OCI-LY1 (cell line): ENCODE data around the gene LRCH1.

Source experiments
- H2AFZ ChIP-seq: fragments of 200-600 bp; sonication (generic), shearing (Covaris generic); 2 replicates; pipeline ENCODE4 v1.6.0; 2014; ENCODE audit warnings: antibody characterized with exemption, mild to moderate bottlenecking, low read length
- H3F3A ChIP-seq: fragments of 200-600 bp; sonication (generic), shearing (Covaris generic); 2 replicates; pipeline ENCODE4 v1.6.0; 2014; ENCODE audit warnings: mild to moderate bottlenecking, antibody characterized with exemption, low read length, moderate library complexity; ENCODE audit not compliant: insufficient read depth
- H3K27ac ChIP-seq: fragments of 200-600 bp; sonication (generic); 2 replicates; pipeline ENCODE4 v1.5.1; 2014; ENCODE audit warnings: low read length, mixed run types, mild to moderate bottlenecking, low read depth; ENCODE audit not compliant: poor library complexity, severe bottlenecking
- H3K27me3 ChIP-seq: fragments of 200-600 bp; sonication (generic); 2 replicates; pipeline ENCODE4 v1.6.0; 2014; ENCODE audit warnings: antibody characterized with exemption, mild to moderate bottlenecking, low read length, moderate library complexity; ENCODE audit not compliant: insufficient read depth
- H3K36me3 ChIP-seq: fragments of 200-600 bp; sonication (generic); 2 replicates; pipeline ENCODE4 v1.6.1; 2014; ENCODE audit warnings: mild to moderate bottlenecking, antibody characterized with exemption, low read length, moderate library complexity, mixed read lengths; ENCODE audit not compliant: insufficient read depth
- H3K4me1 ChIP-seq: fragments of 200-600 bp; sonication (generic); 2 replicates; pipeline ENCODE4 v1.5.1; 2014; ENCODE audit warnings: mild to moderate bottlenecking, low read length, moderate library complexity; ENCODE audit not compliant: insufficient read depth, severe bottlenecking
- H3K4me2 ChIP-seq: fragments of 200-600 bp; sonication (generic), shearing (Covaris generic); 2 replicates; pipeline ENCODE4 v1.6.1; 2014; ENCODE audit warnings: low read length
- H3K4me3 ChIP-seq: fragments of 200-600 bp; sonication (generic); 2 replicates; pipeline ENCODE4 v1.5.1; 2014; ENCODE audit warnings: low read length, low read depth, mild to moderate bottlenecking, mixed read lengths; ENCODE audit not compliant: poor library complexity, severe bottlenecking
- H3K79me2 ChIP-seq: fragments of 200-600 bp; shearing (Covaris generic); 2 replicates; pipeline ENCODE4 v1.6.1; 2016; ENCODE audit warnings: mixed run types, low read length, mixed read lengths; ENCODE audit not compliant: insufficient read depth
- H3K9ac ChIP-seq: fragments of 200-600 bp; sonication (generic), shearing (Covaris generic); 2 replicates; pipeline ENCODE4 v1.6.1; 2014; ENCODE audit warnings: mild to moderate bottlenecking, low read length, mixed read lengths
- H3K9me2 ChIP-seq: fragments of 200-600 bp; sonication (generic), shearing (Covaris generic); 2 replicates; pipeline ENCODE4 v1.6.1; 2014; ENCODE audit warnings: low read depth, mild to moderate bottlenecking, low read length, mixed read lengths
- H3K9me3 ChIP-seq: fragments of 200-600 bp; shearing (Covaris generic); 2 replicates; pipeline ENCODE4 v1.6.1; 2014; ENCODE audit warnings: low read length, mixed read lengths
- H4K20me1 ChIP-seq: fragments of 200-600 bp; sonication (generic), shearing (Covaris generic); 2 replicates; pipeline ENCODE4 v1.6.0; 2016; ENCODE audit warnings: mild to moderate bottlenecking, low read length; ENCODE audit not compliant: insufficient read depth
- EZH2 ChIP-seq: fragments of 200-600 bp; sonication (generic), shearing (Covaris generic); IDR thresholded peaks from 2 replicates; pipeline ENCODE4 v1.8.0; 2017; ENCODE audit warnings: borderline replicate concordance, mixed run types, mild to moderate bottlenecking, antibody characterized with exemption, low read length, moderate library complexity, mixed read lengths
- TF ChIP-seq, protein P1 (sequence below): fragments of 200-600 bp; sonication (generic), shearing (Covaris generic); IDR thresholded peaks from 2 replicates; pipeline ENCODE4 v1.5.1; 2017; ENCODE audit warnings: mild to moderate bottlenecking, antibody characterized with exemption, low read length, moderate library complexity, mixed read lengths

Gene LRCH1

GRCh38 chr13:46756977-46757376 lies 204.0 kb downstream of the LRCH1 start:
- no peaks in the 10 kb centered on the region for H3K36me3 ChIP-seq
- H3K79me2 ChIP-seq: no peaks in the 10 kb centered on the region
- no peaks in the 10 kb centered on the region for H3K9me3 ChIP-seq
- no peak overlapping the region for H3K4me2 ChIP-seq
- no peaks in the 10 kb centered on the region for H3K9me2 ChIP-seq
- H4K20me1 ChIP-seq: no peaks in the 10 kb centered on the region
- no peaks in the 10 kb centered on the region for H3F3A ChIP-seq
- H3K4me3 ChIP-seq: no peak overlapping the region
- H3K9ac ChIP-seq: no peak overlapping the region
- H2AFZ ChIP-seq: no peak overlapping the region
- peaks cover 2% of the 10 kb centered on the region for H3K4me1 ChIP-seq
- TF ChIP-seq, protein P1, sequence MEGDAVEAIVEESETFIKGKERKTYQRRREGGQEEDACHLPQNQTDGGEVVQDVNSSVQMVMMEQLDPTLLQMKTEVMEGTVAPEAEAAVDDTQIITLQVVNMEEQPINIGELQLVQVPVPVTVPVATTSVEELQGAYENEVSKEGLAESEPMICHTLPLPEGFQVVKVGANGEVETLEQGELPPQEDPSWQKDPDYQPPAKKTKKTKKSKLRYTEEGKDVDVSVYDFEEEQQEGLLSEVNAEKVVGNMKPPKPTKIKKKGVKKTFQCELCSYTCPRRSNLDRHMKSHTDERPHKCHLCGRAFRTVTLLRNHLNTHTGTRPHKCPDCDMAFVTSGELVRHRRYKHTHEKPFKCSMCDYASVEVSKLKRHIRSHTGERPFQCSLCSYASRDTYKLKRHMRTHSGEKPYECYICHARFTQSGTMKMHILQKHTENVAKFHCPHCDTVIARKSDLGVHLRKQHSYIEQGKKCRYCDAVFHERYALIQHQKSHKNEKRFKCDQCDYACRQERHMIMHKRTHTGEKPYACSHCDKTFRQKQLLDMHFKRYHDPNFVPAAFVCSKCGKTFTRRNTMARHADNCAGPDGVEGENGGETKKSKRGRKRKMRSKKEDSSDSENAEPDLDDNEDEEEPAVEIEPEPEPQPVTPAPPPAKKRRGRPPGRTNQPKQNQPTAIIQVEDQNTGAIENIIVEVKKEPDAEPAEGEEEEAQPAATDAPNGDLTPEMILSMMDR: no peak
- no peak for TF ChIP-seq EZH2
- no peak overlapping the region for H3K27ac ChIP-seq
- H3K27me3 ChIP-seq: 0 out of 2 replicates have a peak, but pooled peaks cover 4% of the 10 kb centered on the region

GRCh38 chr13:46757640-46758039 lies 204.7 kb downstream of the LRCH1 start:
- no peak overlapping the region for H3K4me2 ChIP-seq
- no peak for TF ChIP-seq EZH2
- TF ChIP-seq, protein P1: no peak
- 0 out of 2 replicates have a peak, but pooled peaks cover 4% of the 10 kb centered on the region for H3K27me3 ChIP-seq

GRCh38 chr13:46759846-46760245 lies 206.9 kb downstream of the LRCH1 start:
- no peak overlapping the region for H2AFZ ChIP-seq
- H3K4me2 ChIP-seq: no peak overlapping the region

More at GRCh38 chr13:46757640-46758039, 204.7 kb downstream of the LRCH1 start:
- Histone ChIP-seq H4K20me1 (no peaks in the 10 kb centered on the region), H3K4me3 (no peak overlapping the region), H3K79me2 (no peaks in the 10 kb centered on the region), H2AFZ (no peak overlapping the region), H3K9ac (no peak overlapping the region), H3K27ac (no peak overlapping the region), H3K4me1 (no peaks in the 10 kb centered on the region), H3K9me2 (no peaks in the 10 kb centered on the region), H3K9me3 (no peaks in the 10 kb centered on the region), H3K36me3 (no peaks in the 10 kb centered on the region), H3F3A (no peaks in the 10 kb centered on the region)

More at GRCh38 chr13:46759846-46760245, 206.9 kb downstream of the LRCH1 start:
- TF ChIP-seq, protein P1: no peak
- TF ChIP-seq EZH2: no peak
- Histone ChIP-seq H3K79me2 (no peaks in the 10 kb centered on the region), H3K36me3 (no peaks in the 10 kb centered on the region), H3K4me1 (no peaks in the 10 kb centered on the region), H3K9me2 (no peaks in the 10 kb centered on the region), H3K9me3 (no peaks in the 10 kb centered on the region), H3K4me3 (no peak overlapping the region), H4K20me1 (no peaks in the 10 kb centered on the region), H3F3A (no peaks in the 10 kb centered on the region), H3K27me3 (0 out of 2 replicates have a peak, but pooled peaks cover 4% of the 10 kb centered on the region), H3K9ac (no peak overlapping the region), H3K27ac (no peak overlapping the region)
